GM19239 (cell line): ENCODE results near the gene TATDN3.
"Not testable (repeated sequence)": the region's sequence is repeated elsewhere in the genome, so short reads cannot be mapped to it uniquely, and the experiment has no call there.

Experiments used
- DNase-seq: peaks from one replicate; pipeline ENCODE4 v3.0.0; 2011; ENCODE audit warnings: low spot score; ENCODE audit not compliant: insufficient read length
- FAIRE-seq: peaks from 2 replicates; lab custom pipeline; 2011; peaks lifted over from hg19 to GRCh38; lab: Jason Lieb, UNC

Gene TATDN3

GRCh38 chr1:212774584-212774983 is 17.1 kb upstream of the TATDN3 start:
- FAIRE-seq (peak; percentile 26), DNase-seq (no peak)

- FAIRE-seq: no peak
- DNase-seq: no peak
Observed at GRCh38 chr1:212775241-212775640, 16.5 kb upstream of the TATDN3 start.

GRCh38 chr1:212777151-212777550 is 14.5 kb upstream of the TATDN3 start:
- DNase-seq: no peak
- FAIRE-seq: no peak

- not testable (repeated sequence) for FAIRE-seq, DNase-seq
Observed at GRCh38 chr1:212779086-212779485, 12.6 kb upstream of the TATDN3 start.

- DNase-seq (no peak), FAIRE-seq (peak; percentile 58)
Observed at GRCh38 chr1:212780759-212781158, 10.9 kb upstream of the TATDN3 start.

GRCh38 chr1:212781225-212781624 is 10.5 kb upstream of the TATDN3 start:
- no peak for DNase-seq
- no peak for FAIRE-seq

- no peak for DNase-seq
- peak; percentile 71 for FAIRE-seq
Observed at GRCh38 chr1:212782422-212783154, 9.1 kb upstream of the TATDN3 start.

GRCh38 chr1:212783976-212784375 is 7.7 kb upstream of the TATDN3 start:
- DNase-seq (no peak), FAIRE-seq (no peak)

GRCh38 chr1:212785871-212786270 is 5.8 kb upstream of the TATDN3 start:
- no peak for FAIRE-seq
- no peak for DNase-seq

GRCh38 chr1:212791261-212791675 is 426 bp upstream of the TATDN3 start:
- FAIRE-seq (no peak), DNase-seq (peak; percentile 26)

GRCh38 chr1:212792396-212792908 is 758 bp downstream of the TATDN3 start:
- DNase-seq: no peak
- no peak for FAIRE-seq

GRCh38 chr1:212794561-212795014 is 2.9 kb downstream of the TATDN3 start:
- FAIRE-seq (peak; percentile 95), DNase-seq (peak; percentile 49)

GRCh38 chr1:212797681-212798080 is 6.0 kb downstream of the TATDN3 start:
- DNase-seq (no peak), FAIRE-seq (no peak)

GRCh38 chr1:212805767-212806166 is 14.1 kb downstream of the TATDN3 start:
- peak; percentile 8 for FAIRE-seq
- no peak for DNase-seq

GRCh38 chr1:212814537-212815334 is 23.0 kb downstream of the TATDN3 start:
- no peak for DNase-seq
- FAIRE-seq: peak; percentile 73

- no peak for DNase-seq
- no peak for FAIRE-seq
Observed at GRCh38 chr1:212816567-212817278, 25.0 kb downstream of the TATDN3 start.

GRCh38 chr1:212819726-212820125 is 28.0 kb downstream of the TATDN3 start:
- no peak for DNase-seq
- FAIRE-seq: peak; percentile 85

- FAIRE-seq (no peak), DNase-seq (no peak)
Observed at GRCh38 chr1:212820969-212821368, 29.3 kb downstream of the TATDN3 start.

- FAIRE-seq (no peak), DNase-seq (no peak)
Observed at GRCh38 chr1:212822956-212823355, 31.3 kb downstream of the TATDN3 start.

GRCh38 chr1:212824201-212824600 is 32.5 kb downstream of the TATDN3 start:
- FAIRE-seq (no peak), DNase-seq (no peak)
